ENCODE results near the gene DTL.

The DTL gene

GRCh38 chr1:212037900-212038299, 2.4 kb downstream of the DTL start:
- Histone ChIP-seq H3K4me1 (ENCODE audit: control insufficient read depth, insufficient read depth, low read length, poor library complexity, severe bottlenecking) (peaks cover 10% of the 10 kb centered on the region), H3K4me3 (ENCODE audit: extremely low read depth, insufficient read depth, low read length, poor library complexity, severe bottlenecking) (peak overlapping the region; percentile 11), H3K27ac (ENCODE audit: low read depth, low read length, severe bottlenecking) (no peak overlapping the region), H3K36me3 (ENCODE audit: control insufficient read depth, insufficient read depth, low read length) (peaks cover 28% of the 10 kb centered on the region), H3K9me3 (ENCODE audit: control insufficient read depth, low read length) (no peaks in the 10 kb centered on the region)
- 100% methylated on average over 1 of the region's 3 CpGs for WGBS, 2 experiments (ENCODE audit: insufficient coverage in 2 of 2)

GRCh38 chr1:212039622-212040021, 4.1 kb downstream of the DTL start:
- Histone ChIP-seq H3K27ac (ENCODE audit: low read depth, low read length, severe bottlenecking) (no peak overlapping the region), H3K4me3 (ENCODE audit: extremely low read depth, insufficient read depth, low read length, poor library complexity, severe bottlenecking) (no peak overlapping the region), H3K36me3 (ENCODE audit: control insufficient read depth, insufficient read depth, low read length) (peaks cover 37% of the 10 kb centered on the region), H3K4me1 (ENCODE audit: control insufficient read depth, insufficient read depth, low read length, poor library complexity, severe bottlenecking) (peaks cover 10% of the 10 kb centered on the region), H3K9me3 (ENCODE audit: control insufficient read depth, low read length) (no peaks in the 10 kb centered on the region)
- WGBS, 2 experiments (ENCODE audit: insufficient coverage in 2 of 2): no CpG with 5 or more reads among the region's 2 CpGs

GRCh38 chr1:212040629-212041412, 5.3 kb downstream of the DTL start:
- Histone ChIP-seq H3K9me3 (ENCODE audit: control insufficient read depth, low read length) (no peaks in the 10 kb centered on the region), H3K4me3 (ENCODE audit: extremely low read depth, insufficient read depth, low read length, poor library complexity, severe bottlenecking) (no peak overlapping the region), H3K27ac (ENCODE audit: low read depth, low read length, severe bottlenecking) (no peak overlapping the region), H3K36me3 (ENCODE audit: control insufficient read depth, insufficient read depth, low read length) (peaks cover 49% of the 10 kb centered on the region), H3K4me1 (ENCODE audit: control insufficient read depth, insufficient read depth, low read length, poor library complexity, severe bottlenecking) (peaks cover 10% of the 10 kb centered on the region)
- WGBS, 2 experiments (ENCODE audit: insufficient coverage in 2 of 2): 97 to 100% methylated on average over 2 to 3 of the region's 5 CpGs

- Histone ChIP-seq H3K4me3 (ENCODE audit: extremely low read depth, insufficient read depth, low read length, poor library complexity, severe bottlenecking) (no peak overlapping the region), H3K4me1 (ENCODE audit: control insufficient read depth, insufficient read depth, low read length, poor library complexity, severe bottlenecking) (peaks cover 7% of the 10 kb centered on the region), H3K9me3 (ENCODE audit: control insufficient read depth, low read length) (no peaks in the 10 kb centered on the region), H3K36me3 (ENCODE audit: control insufficient read depth, insufficient read depth, low read length) (peaks cover 58% of the 10 kb centered on the region), H3K27ac (ENCODE audit: low read depth, low read length, severe bottlenecking) (no peak overlapping the region)
Measured at GRCh38 chr1:212042436-212042835, 6.9 kb downstream of the DTL start.

- Histone ChIP-seq H3K4me3 (ENCODE audit: extremely low read depth, insufficient read depth, low read length, poor library complexity, severe bottlenecking) (no peak overlapping the region), H3K36me3 (ENCODE audit: control insufficient read depth, insufficient read depth, low read length) (peaks cover 72% of the 10 kb centered on the region), H3K4me1 (ENCODE audit: control insufficient read depth, insufficient read depth, low read length, poor library complexity, severe bottlenecking) (no peaks in the 10 kb centered on the region), H3K9me3 (ENCODE audit: control insufficient read depth, low read length) (no peaks in the 10 kb centered on the region), H3K27ac (ENCODE audit: low read depth, low read length, severe bottlenecking) (no peak overlapping the region)
- WGBS, 2 experiments (ENCODE audit: insufficient coverage in 2 of 2): no CpG with 5 or more reads among the region's 1 CpG
Measured at GRCh38 chr1:212044851-212045250, 9.3 kb downstream of the DTL start.

GRCh38 chr1:212045981-212046380, 10.4 kb downstream of the DTL start:
- Histone ChIP-seq H3K4me3 (ENCODE audit: extremely low read depth, insufficient read depth, low read length, poor library complexity, severe bottlenecking) (no peak overlapping the region), H3K36me3 (ENCODE audit: control insufficient read depth, insufficient read depth, low read length) (peaks cover 73% of the 10 kb centered on the region), H3K4me1 (ENCODE audit: control insufficient read depth, insufficient read depth, low read length, poor library complexity, severe bottlenecking) (no peaks in the 10 kb centered on the region), H3K27ac (ENCODE audit: low read depth, low read length, severe bottlenecking) (no peak overlapping the region), H3K9me3 (ENCODE audit: control insufficient read depth, low read length) (no peaks in the 10 kb centered on the region)
- 100% methylated on average over 1 of the region's 2 CpGs; no CpG with 5 or more reads in 1 of the 2 experiments for WGBS, 2 experiments (ENCODE audit: insufficient coverage in 2 of 2)

- Histone ChIP-seq H3K9me3 (ENCODE audit: control insufficient read depth, low read length) (peaks cover 5% of the 10 kb centered on the region), H3K4me1 (ENCODE audit: control insufficient read depth, insufficient read depth, low read length, poor library complexity, severe bottlenecking) (no peaks in the 10 kb centered on the region), H3K4me3 (ENCODE audit: extremely low read depth, insufficient read depth, low read length, poor library complexity, severe bottlenecking) (no peak overlapping the region), H3K36me3 (ENCODE audit: control insufficient read depth, insufficient read depth, low read length) (peaks cover 77% of the 10 kb centered on the region), H3K27ac (ENCODE audit: low read depth, low read length, severe bottlenecking) (no peak overlapping the region)
- 83 to 100% methylated on average over 1 of the region's 1 CpG for WGBS, 2 experiments (ENCODE audit: insufficient coverage in 2 of 2)
Measured at GRCh38 chr1:212053993-212054392, 18.4 kb downstream of the DTL start.

GRCh38 chr1:212055333-212055732, 19.8 kb downstream of the DTL start:
- H3K9me3 ChIP-seq (ENCODE audit: control insufficient read depth, low read length): peaks cover 5% of the 10 kb centered on the region
- WGBS, 2 experiments (ENCODE audit: insufficient coverage in 2 of 2): 94 to 96% methylated on average over 2 of the region's 2 CpGs
- H3K4me1 ChIP-seq (ENCODE audit: control insufficient read depth, insufficient read depth, low read length, poor library complexity, severe bottlenecking): no peaks in the 10 kb centered on the region
- H3K36me3 ChIP-seq (ENCODE audit: control insufficient read depth, insufficient read depth, low read length): peaks cover 66% of the 10 kb centered on the region
- H3K27ac ChIP-seq (ENCODE audit: low read depth, low read length, severe bottlenecking): no peak overlapping the region
- no peak overlapping the region for H3K4me3 ChIP-seq (ENCODE audit: extremely low read depth, insufficient read depth, low read length, poor library complexity, severe bottlenecking)

- H3K4me3 ChIP-seq (ENCODE audit: extremely low read depth, insufficient read depth, low read length, poor library complexity, severe bottlenecking): no peak overlapping the region
- no peak overlapping the region for H3K27ac ChIP-seq (ENCODE audit: low read depth, low read length, severe bottlenecking)
- H3K4me1 ChIP-seq (ENCODE audit: control insufficient read depth, insufficient read depth, low read length, poor library complexity, severe bottlenecking): no peaks in the 10 kb centered on the region
- peaks cover 41% of the 10 kb centered on the region for H3K36me3 ChIP-seq (ENCODE audit: control insufficient read depth, insufficient read depth, low read length)
- H3K9me3 ChIP-seq (ENCODE audit: control insufficient read depth, low read length): peaks cover 5% of the 10 kb centered on the region
- 72 to 78% methylated on average over 2 to 3 of the region's 6 CpGs for WGBS, 2 experiments (ENCODE audit: insufficient coverage in 2 of 2)
Measured at GRCh38 chr1:212060632-212061472, 25.3 kb downstream of the DTL start.

- WGBS, 2 experiments (ENCODE audit: insufficient coverage in 2 of 2): 80 to 100% methylated on average over 1 to 2 of the region's 5 CpGs
Measured at GRCh38 chr1:212062832-212063438, 27.4 kb downstream of the DTL start.

More at GRCh38 chr1:212062832-212063438, 27.4 kb downstream of the DTL start:
- Histone ChIP-seq H3K4me3 (ENCODE audit: extremely low read depth, insufficient read depth, low read length, poor library complexity, severe bottlenecking) (no peak overlapping the region), H3K9me3 (ENCODE audit: control insufficient read depth, low read length) (no peaks in the 10 kb centered on the region), H3K4me1 (ENCODE audit: control insufficient read depth, insufficient read depth, low read length, poor library complexity, severe bottlenecking) (no peaks in the 10 kb centered on the region), H3K27ac (ENCODE audit: low read depth, low read length, severe bottlenecking) (no peak overlapping the region), H3K36me3 (ENCODE audit: control insufficient read depth, insufficient read depth, low read length) (peaks cover 41% of the 10 kb centered on the region)

Data from mesodermal cell (in vitro differentiated cells).